Erythroblast (primary cell): ENCODE results near the gene CCK.

Experiments used
- GATA1 ChIP-seq: IDR thresholded peaks from 2 replicates; pipeline ENCODE4 v1.6.1; 2011; ENCODE audit warnings: low read depth, mild to moderate bottlenecking, control low read depth, low read length, moderate library complexity
- POLR2A ChIP-seq: IDR thresholded peaks from 2 replicates; pipeline ENCODE4 v1.6.1; 2011; ENCODE audit warnings: mild to moderate bottlenecking, low read length

- no peak for TF ChIP-seq POLR2A
- TF ChIP-seq GATA1, result no peak
These were observed 7.4 kb upstream of the CCK start for GRCh38 chr3:42273361-42273760.
